ENCODE data around the gene TMC6.
"Not testable (repeated sequence)": the region's sequence is repeated elsewhere in the genome, so short reads cannot be mapped to it uniquely, and the experiment has no call there.

TMC6 gene

DNA sequence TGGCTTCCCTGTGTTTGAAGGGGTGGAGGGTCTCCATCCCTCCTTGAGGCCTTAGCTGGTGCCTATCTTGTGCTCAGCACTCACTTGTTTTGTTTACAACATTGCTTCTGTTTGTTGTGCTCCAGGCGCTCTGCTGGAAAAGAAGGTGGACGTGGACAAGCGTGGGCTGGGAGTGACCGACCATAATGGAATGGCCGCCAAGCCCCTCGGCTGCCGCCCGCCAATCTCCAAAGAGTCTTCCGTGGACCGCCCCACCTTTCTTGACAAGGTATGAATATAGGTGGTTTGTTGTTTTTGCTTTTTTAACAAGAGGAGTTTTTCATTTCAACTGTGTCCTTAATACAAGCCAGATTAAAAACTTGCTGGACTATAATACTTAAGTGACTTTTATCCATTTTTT, 53.5 kb downstream of the TMC6 start:
- no peak for DNase-seq (ENCODE audit: low spot score)

DNA sequence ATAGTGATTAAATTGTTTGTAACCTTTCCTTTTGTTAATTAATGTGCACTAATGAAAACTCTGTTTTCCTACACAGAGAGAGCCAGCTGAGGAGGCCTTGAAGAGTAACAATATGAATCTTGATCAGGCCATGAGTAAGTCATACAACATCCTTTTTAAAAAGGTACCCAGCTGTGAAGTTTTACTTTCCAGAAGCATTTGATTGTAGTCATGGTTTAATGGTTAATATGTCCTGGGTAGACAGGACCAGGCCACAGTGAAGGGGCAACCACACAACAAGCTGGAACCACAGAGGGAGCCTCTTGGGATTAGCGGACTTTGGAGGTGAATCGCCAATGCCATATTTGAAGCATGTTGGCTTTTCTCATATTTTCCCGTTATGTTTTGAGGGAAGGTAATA, 55.6 kb downstream of the TMC6 start:
- no peak for DNase-seq (ENCODE audit: low spot score)

DNA sequence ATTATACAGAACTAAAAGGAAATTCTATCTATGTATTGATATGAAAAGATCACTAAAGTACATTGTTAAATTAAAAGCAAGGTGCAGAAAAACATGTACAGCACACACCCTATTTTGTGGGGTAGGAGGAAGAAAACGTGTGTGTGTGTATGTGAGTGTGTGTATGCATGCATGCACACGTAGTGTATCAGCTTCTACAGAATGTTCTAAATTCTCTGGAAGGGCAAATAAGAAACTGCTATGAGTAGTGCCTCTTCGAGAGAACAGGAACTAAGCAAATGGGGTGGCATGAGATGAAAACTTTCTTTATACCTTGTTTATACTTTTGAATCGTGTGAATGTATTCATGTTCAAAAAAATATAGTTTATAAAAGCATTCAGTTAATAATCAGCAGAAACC, 58.9 kb downstream of the TMC6 start:
- no peak for DNase-seq (ENCODE audit: low spot score)

- DNase-seq (ENCODE audit: low spot score) = not testable (repeated sequence)
Observed at GRCh38 chr17:78066976-78067375, 61.6 kb downstream of the TMC6 start.

- DNase-seq (ENCODE audit: low spot score) = no peak
Observed at GRCh38 chr17:78064708-78065107, 63.8 kb downstream of the TMC6 start.

- DNase-seq (ENCODE audit: low spot score) = no peak
Observed at GRCh38 chr17:78063489-78063888, 65.1 kb downstream of the TMC6 start.

- no peak for DNase-seq (ENCODE audit: low spot score)
Observed at GRCh38 chr17:78062596-78062995, 66.0 kb downstream of the TMC6 start.

Measured in LoVo (cell line).